NB4 (cell line): ENCODE data around the gene TMEM204.

ENCODE experiments used
- CTCF ChIP-seq: IDR thresholded peaks from one replicate; pipeline ENCODE4 v1.5.1; 2012; ENCODE audit warnings: low read depth, low read length
- POLR2A ChIP-seq: IDR thresholded peaks from 2 replicates; pipeline ENCODE4 v1.6.1; 2011; ENCODE audit warnings: mild to moderate bottlenecking; ENCODE audit not compliant: insufficient read length; ENCODE audit errors: extremely low read depth

DNA sequence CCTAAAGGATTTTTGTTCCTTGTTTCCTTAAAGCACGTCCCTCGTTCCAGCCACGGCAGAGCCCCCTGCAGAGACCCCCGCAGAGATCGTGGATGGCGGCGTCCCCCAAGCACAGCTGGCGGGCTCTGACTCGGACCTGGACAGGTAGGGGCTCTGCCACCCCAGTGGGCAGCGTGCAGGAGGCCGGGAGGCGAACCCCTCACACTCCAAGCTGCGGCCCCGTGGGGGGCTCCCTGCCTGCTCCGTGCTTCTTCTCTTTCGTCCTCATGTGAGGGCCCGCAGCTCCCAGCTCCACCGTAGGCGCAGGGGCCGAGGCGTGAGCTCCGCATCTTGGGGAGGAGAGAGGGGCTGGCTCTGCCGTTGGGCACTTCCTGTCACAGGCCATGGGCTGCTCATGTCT, 31.8 kb upstream of the TMEM204 start:
- TF ChIP-seq CTCF (no peak), POLR2A (no peak)
